GM12878 (cell line): ENCODE results near the gene TPBGL. TPM values are rescaled to one million over a fixed set of nuclear protein-coding genes. Genes with fewer than 3 reads are reported as not detected.

Experiments used
- ATAC-seq: fragments of 200-7000 bp; cut with Tn5 transposase; 3 replicates; pipeline ENCODE4 v1.9.1; 2020; ENCODE audit warnings: mild to moderate bottlenecking, moderate library complexity
- BruUV-seq: library from RNA; stranded (reverse); fragments of 400-500 nt; replicated peaks from 2 replicates; lab custom pipeline; 2021; lab: Mats Ljungman, UMichigan
- CTCF ChIA-PET: fragments of 300-600 bp; sonication (Branson Sonifier 250); formaldehyde crosslinking; extraction: SDS; loops from one replicate; lab custom pipeline; 2021; ENCODE audit warnings: inconsistent platforms; lab: Yijun Ruan, JAX
- POLR2A ChIA-PET: fragments of 350-600 bp; formaldehyde crosslinking; extraction: SDS; loops from one replicate; lab custom pipeline; 2021; ENCODE audit warnings: inconsistent platforms; lab: Charles Lee
- RAD21 ChIA-PET: fragments of 300-600 bp; sonication (Branson Sonifier 250); formaldehyde crosslinking; loops from one replicate; lab custom pipeline; 2023; ENCODE audit warnings: antibody characterized with exemption; ENCODE audit not compliant: unreplicated experiment; lab: Charles Lee
- SMC1A ChIA-PET: fragments of 300-600 bp; sonication (Branson Sonifier 250); formaldehyde crosslinking; loops from one replicate; lab custom pipeline; 2023; ENCODE audit not compliant: unreplicated experiment, uncharacterized antibody; lab: Charles Lee
- DNase-seq: peaks from one replicate; pipeline ENCODE4 v3.0.0-alpha.2; 2011; ENCODE audit warnings: low read depth, low spot score
- FAIRE-seq: peaks from 3 replicates; lab custom pipeline; 2011; peaks lifted over from hg19 to GRCh38; lab: Jason Lieb, UNC
- H2AFZ ChIP-seq: 2 replicates; pipeline ENCODE4 v1.6.0; 2011; ENCODE audit warnings: low read depth, low read length, control low read depth; ENCODE audit not compliant: control insufficient read depth
- H3K27ac ChIP-seq: 2 replicates; pipeline ENCODE4 v1.5.1; 2011; ENCODE audit warnings: control low read depth; ENCODE audit not compliant: control insufficient read depth, insufficient read depth
- H3K27me3 ChIP-seq, 2 experiments: replicated peaks in 1 of 2; 2 replicates each; pipeline versions ENCODE4 v1.6.0 to v1.6.1; 2011; ENCODE audit warnings: low read length in 1 of 2; ENCODE audit not compliant: control insufficient read depth in 2 of 2, insufficient read depth in 2 of 2
- H3K36me3 ChIP-seq, 2 experiments: 2 replicates each; pipeline ENCODE4 v1.5.1; 2011; ENCODE audit warnings: low read length in 1 of 2; ENCODE audit not compliant: control insufficient read depth in 2 of 2, insufficient read depth in 2 of 2
- H3K4me1 ChIP-seq: 2 replicates; pipeline ENCODE4 v1.6.1; 2011; ENCODE audit warnings: mild to moderate bottlenecking, low read length, moderate library complexity, mixed read lengths; ENCODE audit not compliant: control insufficient read depth, insufficient read depth
- H3K4me2 ChIP-seq: 2 replicates; pipeline ENCODE4 v1.6.0; 2011; ENCODE audit warnings: control low read depth; ENCODE audit not compliant: control insufficient read depth, insufficient read depth
- H3K4me3 ChIP-seq: fragments of 200-600 bp; sonication (generic); 2 replicates; pipeline ENCODE4 v1.5.1; 2016
- H3K79me2 ChIP-seq: 2 replicates; pipeline ENCODE4 v1.6.0; 2011; ENCODE audit warnings: low read length; ENCODE audit not compliant: control insufficient read depth, insufficient read depth
- H3K9ac ChIP-seq: 2 replicates; pipeline ENCODE4 v1.8.0; 2011; ENCODE audit warnings: low read length, control low read depth, mixed read lengths; ENCODE audit not compliant: control insufficient read depth, insufficient read depth
- H3K9me3 ChIP-seq: replicated peaks from 3 replicates; pipeline ENCODE4 v1.5.1; 2011; ENCODE audit warnings: mild to moderate bottlenecking, low read length; ENCODE audit not compliant: control insufficient read depth, insufficient read depth
- H4K20me1 ChIP-seq: 2 replicates; pipeline ENCODE4 v1.6.0; 2011; ENCODE audit not compliant: control insufficient read depth, insufficient read depth
- FOS ChIP-seq: IDR thresholded peaks from 3 replicates; pipeline ENCODE4 v1.6.1; 2011; ENCODE audit warnings: borderline replicate concordance; ENCODE audit not compliant: insufficient read length; ENCODE audit errors: extremely low read depth
- HCFC1 ChIP-seq: fragments of 150-350 bp; IDR thresholded peaks from 2 replicates; pipeline ENCODE4 v1.6.1; 2014; ENCODE audit warnings: low read length
- HDAC2 ChIP-seq: fragments of 200-600 bp; sonication (generic); IDR thresholded peaks from 2 replicates; pipeline ENCODE4 v1.6.1; 2017
- POLR2A ChIP-seq: IDR thresholded peaks from 2 replicates; pipeline ENCODE4 v1.6.1; 2011; ENCODE audit warnings: low read depth, mild to moderate bottlenecking, low read length
- RELA ChIP-seq: fragments of 450-650 bp; IDR thresholded peaks from 2 replicates; pipeline ENCODE4 v1.8.0; 2014; ENCODE audit warnings: borderline replicate concordance; ENCODE audit not compliant: partially characterized antibody
- ZNF274 ChIP-seq: IDR thresholded peaks from one replicate; pipeline ENCODE4 v1.8.0; 2011; ENCODE audit not compliant: insufficient read length, insufficient read depth
- ZSCAN29 ChIP-seq: fragments of 450-650 bp; IDR thresholded peaks from 2 replicates; pipeline ENCODE4 v1.6.1; 2017; ENCODE audit warnings: mild to moderate bottlenecking, moderate library complexity
- WGBS: methylation state at CpG from one replicate; pipeline ENCODE4 v1.1.6; 2016; ENCODE audit warnings: low lambda C conversion rate; ENCODE audit not compliant: insufficient replicate concordance, insufficient coverage; ENCODE audit errors: missing lambda C conversion rate; 5-methylcytosine and 5-hydroxymethylcytosine counted together
- in situ Hi-C: fragments of 300-500 bp; cut with MboI; formaldehyde crosslinking; loops from 9 replicates; pipeline ENCODE4 v1.14.3; 2018; ENCODE audit warnings: mixed read lengths
- intact Hi-C: fragments of 100-400 bp; cut with micrococcal nuclease; formaldehyde crosslinking; loops from one replicate; pipeline ENCODE4 v1.14.2; 2022; ENCODE audit not compliant: unreplicated experiment
- polyA plus RNA-seq, 11 experiments: library from polyadenylated mRNA; depleted of rRNA in 4 of 11; unstranded in 6 of 11; stranded (reverse) in 5 of 11; fragments of >200 nt; fragmentation: Nextera tagmentation in 4 of 11; fragmentation: Illumina TruSeq in 1 of 11; extraction: Ambion mirVana in 4 of 11; extraction: Trizol in 1 of 11; gene quantifications; 1 replicate in 1 of 11; 2 replicates in 10 of 11; pipeline versions ENCODE4 v1.2.1 to v1.2.3, GENCODE V29; 2011 to 2016; ENCODE audit warnings: inconsistent platforms in 2 of 11, missing spikeins in 2 of 11, low read depth in 1 of 11
- total RNA-seq, 4 experiments: library from RNA; depleted of rRNA in 3 of 4; stranded (reverse); fragments of >200 nt in 3 of 4; fragmentation: Illumina TruSeq in 1 of 4; extraction: Trizol in 1 of 4; gene quantifications; 2 replicates each; pipeline versions ENCODE4 v1.2.1 to v1.2.3, GENCODE V29; 2013 to 2021
- TF ChIP-seq, protein P1 (sequence below): fragments of 450-650 bp; IDR thresholded peaks from 2 replicates; pipeline ENCODE4 v1.6.1; 2016; ENCODE audit warnings: mild to moderate bottlenecking
- TF ChIP-seq, protein P2 (sequence below): IDR thresholded peaks from 2 replicates; pipeline ENCODE4 v1.6.1; 2012; ENCODE audit warnings: low read length, inconsistent platforms
- TF ChIP-seq, protein P3 (sequence below): fragments of 450-650 bp; IDR thresholded peaks from 2 replicates; pipeline ENCODE4 v1.6.1; 2014; ENCODE audit warnings: mild to moderate bottlenecking
- TF ChIP-seq, protein P4 (sequence below): fragments of 450-650 bp; formaldehyde crosslinking; IDR thresholded peaks from 2 replicates; pipeline ENCODE4 v1.4.0; 2022; ENCODE audit warnings: mild to moderate bottlenecking, moderate library complexity
- TF ChIP-seq, protein P5 (sequence below): fragments of 150-350 bp; IDR thresholded peaks from 2 replicates; pipeline ENCODE4 v1.6.1; 2016; ENCODE audit warnings: low read depth, low read length

The TPBGL gene
- total and polyA plus RNA-seq, 10 of the 15 experiments (the other 5 are each of a cell fraction or from before 2014, with no cell fraction given), result not detected

DNA sequence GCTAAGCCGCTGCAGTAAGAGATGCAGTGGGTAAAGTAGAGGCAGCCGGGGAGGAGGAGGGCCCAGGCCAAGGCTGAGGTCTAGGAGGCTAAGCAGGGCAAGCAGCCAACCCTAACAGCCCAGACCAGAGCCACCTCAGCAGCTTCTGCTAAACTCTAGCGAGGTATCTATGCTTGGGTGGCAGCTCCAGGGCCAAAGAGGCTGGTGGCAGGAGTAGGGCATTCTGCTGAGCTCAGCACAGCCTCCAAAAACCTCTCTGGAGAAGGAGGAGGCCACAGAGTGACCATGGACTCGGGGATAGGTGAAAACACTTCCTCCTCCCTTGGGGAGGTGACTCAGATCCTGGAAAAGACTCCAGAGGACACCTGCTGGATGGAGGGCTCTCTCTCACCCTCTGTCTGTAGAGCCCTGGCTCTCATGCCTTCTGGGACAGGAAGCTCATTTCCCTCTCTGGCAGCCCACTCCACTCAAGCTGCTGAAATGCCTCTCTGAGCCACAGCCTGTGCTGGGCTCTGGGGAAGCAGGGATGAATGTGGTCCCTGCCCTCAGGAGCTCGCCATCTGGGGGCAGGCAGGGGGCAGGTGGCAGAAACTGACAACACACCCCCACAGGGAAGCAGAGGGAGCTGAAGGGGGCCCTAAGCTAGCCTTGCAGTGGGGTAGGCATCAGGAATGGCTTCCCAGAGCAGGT, 16.5 kb upstream of the TPBGL start (continued):
- TF ChIP-seq, protein P1, sequence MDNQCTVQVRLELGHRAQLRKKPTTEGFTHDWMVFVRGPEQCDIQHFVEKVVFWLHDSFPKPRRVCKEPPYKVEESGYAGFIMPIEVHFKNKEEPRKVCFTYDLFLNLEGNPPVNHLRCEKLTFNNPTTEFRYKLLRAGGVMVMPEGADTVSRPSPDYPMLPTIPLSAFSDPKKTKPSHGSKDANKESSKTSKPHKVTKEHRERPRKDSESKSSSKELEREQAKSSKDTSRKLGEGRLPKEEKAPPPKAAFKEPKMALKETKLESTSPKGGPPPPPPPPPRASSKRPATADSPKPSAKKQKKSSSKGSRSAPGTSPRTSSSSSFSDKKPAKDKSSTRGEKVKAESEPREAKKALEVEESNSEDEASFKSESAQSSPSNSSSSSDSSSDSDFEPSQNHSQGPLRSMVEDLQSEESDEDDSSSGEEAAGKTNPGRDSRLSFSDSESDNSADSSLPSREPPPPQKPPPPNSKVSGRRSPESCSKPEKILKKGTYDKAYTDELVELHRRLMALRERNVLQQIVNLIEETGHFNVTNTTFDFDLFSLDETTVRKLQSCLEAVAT, result no peak
- TF ChIP-seq ZSCAN29 (no peak), HDAC2 (no peak), HCFC1 (no peak), ZNF274 (no peak)
- TF ChIP-seq, protein P2, sequence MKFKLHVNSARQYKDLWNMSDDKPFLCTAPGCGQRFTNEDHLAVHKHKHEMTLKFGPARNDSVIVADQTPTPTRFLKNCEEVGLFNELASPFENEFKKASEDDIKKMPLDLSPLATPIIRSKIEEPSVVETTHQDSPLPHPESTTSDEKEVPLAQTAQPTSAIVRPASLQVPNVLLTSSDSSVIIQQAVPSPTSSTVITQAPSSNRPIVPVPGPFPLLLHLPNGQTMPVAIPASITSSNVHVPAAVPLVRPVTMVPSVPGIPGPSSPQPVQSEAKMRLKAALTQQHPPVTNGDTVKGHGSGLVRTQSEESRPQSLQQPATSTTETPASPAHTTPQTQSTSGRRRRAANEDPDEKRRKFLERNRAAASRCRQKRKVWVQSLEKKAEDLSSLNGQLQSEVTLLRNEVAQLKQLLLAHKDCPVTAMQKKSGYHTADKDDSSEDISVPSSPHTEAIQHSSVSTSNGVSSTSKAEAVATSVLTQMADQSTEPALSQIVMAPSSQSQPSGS, result no peak
- TF ChIP-seq, all 136 proteins: peak for 0

DNA sequence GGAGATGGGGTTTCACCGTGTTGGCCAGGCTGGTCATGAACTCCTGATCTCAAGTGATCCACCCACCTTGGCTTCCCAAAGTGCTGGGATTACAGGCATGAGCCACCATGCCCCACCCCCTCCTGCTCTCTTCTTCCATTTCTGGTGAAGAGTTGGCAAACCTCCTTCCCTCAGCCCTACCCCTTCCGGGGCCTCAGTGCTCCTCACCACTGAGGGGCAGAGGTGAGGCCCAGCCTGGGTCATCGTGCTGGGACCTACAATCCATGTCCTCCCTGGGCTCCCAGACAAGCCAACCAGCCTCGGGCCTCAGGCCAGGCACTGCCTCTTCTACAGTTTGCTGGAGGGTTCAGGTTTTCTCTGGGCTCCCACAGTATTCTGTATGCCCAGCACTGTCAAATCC, 14.8 kb upstream of the TPBGL start:
- POLR2A ChIA-PET, result no interaction called here
- intact Hi-C loops, result no loop called here
- no peak for FAIRE-seq
- SMC1A ChIA-PET, result no interaction called here
- CTCF ChIA-PET, result interaction anchor here (0.9 to 1.6 kb wide), 2 partner anchors 20 to 39 kb away, joined by 3 to 6 read pairs; no protein-coding TSS in a partner anchor
- no TSS peak for BruUV-seq
- H3K27me3 ChIP-seq, result no peaks in the 10 kb centered on the region; a peak in 2 of 4 replicates
- no peak overlapping the region for H3K9ac ChIP-seq
- H3K27ac ChIP-seq, result no peak overlapping the region
- ATAC-seq, result no peak
- in situ Hi-C loops, result no loop called here
- no peaks in the 10 kb centered on the region for H4K20me1 ChIP-seq
- no peaks in the 10 kb centered on the region for H3K36me3 ChIP-seq
- RAD21 ChIA-PET, result no interaction called here
- no peaks in the 10 kb centered on the region for H3K79me2 ChIP-seq
- no peak for DNase-seq
- H3K4me2 ChIP-seq, result no peak overlapping the region
- H2AFZ ChIP-seq, result no peak overlapping the region
- no peak overlapping the region for H3K4me3 ChIP-seq
- H3K4me1 ChIP-seq, result no peaks in the 10 kb centered on the region
- H3K9me3 ChIP-seq, result no peaks in the 10 kb centered on the region
- WGBS, result 6% methylated on average over 4 of the region's 4 CpGs
- TF ChIP-seq FOS (no peak), RELA (no peak), POLR2A (no peak)
- TF ChIP-seq, protein P3, sequence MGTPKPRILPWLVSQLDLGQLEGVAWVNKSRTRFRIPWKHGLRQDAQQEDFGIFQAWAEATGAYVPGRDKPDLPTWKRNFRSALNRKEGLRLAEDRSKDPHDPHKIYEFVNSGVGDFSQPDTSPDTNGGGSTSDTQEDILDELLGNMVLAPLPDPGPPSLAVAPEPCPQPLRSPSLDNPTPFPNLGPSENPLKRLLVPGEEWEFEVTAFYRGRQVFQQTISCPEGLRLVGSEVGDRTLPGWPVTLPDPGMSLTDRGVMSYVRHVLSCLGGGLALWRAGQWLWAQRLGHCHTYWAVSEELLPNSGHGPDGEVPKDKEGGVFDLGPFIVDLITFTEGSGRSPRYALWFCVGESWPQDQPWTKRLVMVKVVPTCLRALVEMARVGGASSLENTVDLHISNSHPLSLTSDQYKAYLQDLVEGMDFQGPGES, result no peak
- TF ChIP-seq, protein P4, sequence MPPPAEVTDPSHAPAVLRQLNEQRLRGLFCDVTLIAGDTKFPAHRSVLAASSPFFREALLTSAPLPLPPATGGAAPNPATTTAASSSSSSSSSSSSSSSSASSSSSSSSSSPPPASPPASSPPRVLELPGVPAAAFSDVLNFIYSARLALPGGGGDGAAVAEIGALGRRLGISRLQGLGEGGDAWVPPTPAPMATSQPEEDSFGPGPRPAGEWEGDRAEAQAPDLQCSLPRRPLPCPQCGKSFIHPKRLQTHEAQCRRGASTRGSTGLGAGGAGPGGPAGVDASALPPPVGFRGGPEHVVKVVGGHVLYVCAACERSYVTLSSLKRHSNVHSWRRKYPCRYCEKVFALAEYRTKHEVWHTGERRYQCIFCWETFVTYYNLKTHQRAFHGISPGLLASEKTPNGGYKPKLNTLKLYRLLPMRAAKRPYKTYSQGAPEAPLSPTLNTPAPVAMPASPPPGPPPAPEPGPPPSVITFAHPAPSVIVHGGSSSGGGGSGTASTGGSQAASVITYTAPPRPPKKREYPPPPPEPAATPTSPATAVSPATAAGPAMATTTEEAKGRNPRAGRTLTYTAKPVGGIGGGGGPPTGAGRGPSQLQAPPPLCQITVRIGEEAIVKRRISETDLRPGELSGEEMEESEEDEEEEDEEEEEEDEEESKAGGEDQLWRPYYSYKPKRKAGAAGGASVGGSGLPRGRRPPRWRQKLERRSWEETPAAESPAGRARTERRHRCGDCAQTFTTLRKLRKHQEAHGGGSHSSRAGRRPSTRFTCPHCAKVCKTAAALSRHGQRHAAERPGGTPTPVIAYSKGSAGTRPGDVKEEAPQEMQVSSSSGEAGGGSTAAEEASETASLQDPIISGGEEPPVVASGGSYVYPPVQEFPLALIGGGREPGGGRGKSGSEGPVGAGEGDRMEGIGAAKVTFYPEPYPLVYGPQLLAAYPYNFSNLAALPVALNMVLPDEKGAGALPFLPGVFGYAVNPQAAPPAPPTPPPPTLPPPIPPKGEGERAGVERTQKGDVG, result no peak
- TF ChIP-seq, protein P5, sequence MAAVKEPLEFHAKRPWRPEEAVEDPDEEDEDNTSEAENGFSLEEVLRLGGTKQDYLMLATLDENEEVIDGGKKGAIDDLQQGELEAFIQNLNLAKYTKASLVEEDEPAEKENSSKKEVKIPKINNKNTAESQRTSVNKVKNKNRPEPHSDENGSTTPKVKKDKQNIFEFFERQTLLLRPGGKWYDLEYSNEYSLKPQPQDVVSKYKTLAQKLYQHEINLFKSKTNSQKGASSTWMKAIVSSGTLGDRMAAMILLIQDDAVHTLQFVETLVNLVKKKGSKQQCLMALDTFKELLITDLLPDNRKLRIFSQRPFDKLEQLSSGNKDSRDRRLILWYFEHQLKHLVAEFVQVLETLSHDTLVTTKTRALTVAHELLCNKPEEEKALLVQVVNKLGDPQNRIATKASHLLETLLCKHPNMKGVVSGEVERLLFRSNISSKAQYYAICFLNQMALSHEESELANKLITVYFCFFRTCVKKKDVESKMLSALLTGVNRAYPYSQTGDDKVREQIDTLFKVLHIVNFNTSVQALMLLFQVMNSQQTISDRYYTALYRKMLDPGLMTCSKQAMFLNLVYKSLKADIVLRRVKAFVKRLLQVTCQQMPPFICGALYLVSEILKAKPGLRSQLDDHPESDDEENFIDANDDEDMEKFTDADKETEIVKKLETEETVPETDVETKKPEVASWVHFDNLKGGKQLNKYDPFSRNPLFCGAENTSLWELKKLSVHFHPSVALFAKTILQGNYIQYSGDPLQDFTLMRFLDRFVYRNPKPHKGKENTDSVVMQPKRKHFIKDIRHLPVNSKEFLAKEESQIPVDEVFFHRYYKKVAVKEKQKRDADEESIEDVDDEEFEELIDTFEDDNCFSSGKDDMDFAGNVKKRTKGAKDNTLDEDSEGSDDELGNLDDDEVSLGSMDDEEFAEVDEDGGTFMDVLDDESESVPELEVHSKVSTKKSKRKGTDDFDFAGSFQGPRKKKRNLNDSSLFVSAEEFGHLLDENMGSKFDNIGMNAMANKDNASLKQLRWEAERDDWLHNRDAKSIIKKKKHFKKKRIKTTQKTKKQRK, result no peak
